DND-41 (cell line): ENCODE measurements around the gene PRF1.

Source experiments
- ATAC-seq: fragments of 200-7000 bp; cut with Tn5 transposase; 3 replicates; pipeline ENCODE4 v1.9.1; 2021; ENCODE audit warnings: low read depth; ENCODE audit not compliant: insufficient read depth
- DNase-seq: peaks from one replicate; pipeline ENCODE4 v3.0.0-alpha.2; 2020
- H2AFZ ChIP-seq: 2 replicates; pipeline ENCODE4 v1.6.0; 2012; ENCODE audit warnings: low read depth, low read length
- H3K27ac ChIP-seq: 2 replicates; pipeline ENCODE4 v1.5.1; 2012; ENCODE audit warnings: low read length, inconsistent platforms
- H3K27me3 ChIP-seq: fragments of 200-600 bp; sonication (generic); 2 replicates; pipeline ENCODE4 v1.6.0; 2012; ENCODE audit warnings: low read length, mild to moderate bottlenecking, inconsistent platforms; ENCODE audit not compliant: insufficient read depth, poor library complexity
- H3K36me3 ChIP-seq: 2 replicates; pipeline ENCODE4 v1.5.1; 2012; ENCODE audit warnings: low read length, inconsistent platforms; ENCODE audit not compliant: insufficient read depth
- H3K4me1 ChIP-seq: 2 replicates; pipeline ENCODE4 v1.5.1; 2012; ENCODE audit warnings: mild to moderate bottlenecking, low read length; ENCODE audit not compliant: insufficient read depth
- H3K4me2 ChIP-seq: 2 replicates; pipeline ENCODE4 v1.6.0; 2012; ENCODE audit warnings: mild to moderate bottlenecking, moderate library complexity, low read length, inconsistent platforms; ENCODE audit not compliant: insufficient read depth
- H3K4me3 ChIP-seq, 2 experiments: fragments of 200-600 bp in 1 of 2; shearing (Covaris generic) in 1 of 2; 2 replicates each; pipeline ENCODE4 v1.5.1; 2012 to 2016; ENCODE audit warnings: inconsistent platforms in 2 of 2, low read length in 2 of 2, mild to moderate bottlenecking in 2 of 2, low read depth in 1 of 2, moderate library complexity in 1 of 2
- H3K79me2 ChIP-seq: 2 replicates; pipeline ENCODE4 v1.6.0; 2012; ENCODE audit warnings: low read length, inconsistent platforms; ENCODE audit not compliant: insufficient read depth
- H3K9ac ChIP-seq: 2 replicates; pipeline ENCODE4 v1.6.0; 2012; ENCODE audit warnings: low read depth, mild to moderate bottlenecking, inconsistent platforms, low read length, moderate library complexity
- H3K9me3 ChIP-seq: 2 replicates; pipeline ENCODE4 v1.5.1; 2012; ENCODE audit warnings: low read length, moderate library complexity, mild to moderate bottlenecking, inconsistent platforms; ENCODE audit not compliant: insufficient read depth, severe bottlenecking
- H4K20me1 ChIP-seq: 2 replicates; pipeline ENCODE4 v1.6.0; 2012; ENCODE audit warnings: low read length; ENCODE audit not compliant: insufficient read depth
- EZH2 ChIP-seq: IDR thresholded peaks from 3 replicates; pipeline ENCODE4 v1.6.1; 2012; ENCODE audit warnings: borderline replicate concordance, low read depth, mild to moderate bottlenecking, moderate library complexity, low read length, inconsistent platforms; ENCODE audit not compliant: severe bottlenecking
- TF ChIP-seq, protein P1 (sequence below): IDR thresholded peaks from 2 replicates; pipeline ENCODE4 v1.5.1; 2012; ENCODE audit warnings: borderline replicate concordance, low read length, moderate library complexity, mild to moderate bottlenecking; ENCODE audit not compliant: poor library complexity, severe bottlenecking; ENCODE audit errors: extremely low read depth

Gene PRF1

DNA sequence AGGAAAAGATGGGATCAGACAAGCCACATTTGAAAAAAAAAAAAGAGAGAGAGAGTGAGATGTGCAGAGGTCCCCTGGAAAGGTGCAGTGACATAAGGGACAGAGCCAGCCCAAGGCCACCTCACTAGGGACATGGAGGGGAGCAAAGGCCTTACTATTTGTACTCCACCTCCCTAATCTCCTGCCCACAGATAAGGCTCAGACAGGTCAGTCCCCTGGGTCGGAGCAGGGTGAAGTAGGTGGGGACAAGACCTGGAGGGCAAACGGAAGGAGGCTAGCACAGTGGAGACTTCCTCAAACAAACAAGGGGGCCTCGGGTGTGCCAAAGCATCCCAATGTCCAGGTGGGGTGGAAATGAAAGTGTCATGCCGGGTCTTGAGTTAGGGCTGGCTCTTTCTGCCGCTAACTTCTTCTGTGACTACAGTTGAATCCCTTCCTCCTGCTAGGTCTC is 7.0 kb downstream of the PRF1 start:
- ATAC-seq = no peak
- Histone ChIP-seq H4K20me1 (no peaks in the 10 kb centered on the region), H3K9me3 (no peaks in the 10 kb centered on the region), H3K79me2 (no peaks in the 10 kb centered on the region), H3K4me3 (no peak overlapping the region), H3K9ac (no peak overlapping the region), H3K27ac (no peak overlapping the region), H3K27me3 (no peaks in the 10 kb centered on the region), H2AFZ (no peak overlapping the region), H3K4me2 (no peak overlapping the region), H3K4me1 (peaks cover 10% of the 10 kb centered on the region), H3K36me3 (no peaks in the 10 kb centered on the region)
- DNase-seq = no peak
- TF ChIP-seq, protein P1, sequence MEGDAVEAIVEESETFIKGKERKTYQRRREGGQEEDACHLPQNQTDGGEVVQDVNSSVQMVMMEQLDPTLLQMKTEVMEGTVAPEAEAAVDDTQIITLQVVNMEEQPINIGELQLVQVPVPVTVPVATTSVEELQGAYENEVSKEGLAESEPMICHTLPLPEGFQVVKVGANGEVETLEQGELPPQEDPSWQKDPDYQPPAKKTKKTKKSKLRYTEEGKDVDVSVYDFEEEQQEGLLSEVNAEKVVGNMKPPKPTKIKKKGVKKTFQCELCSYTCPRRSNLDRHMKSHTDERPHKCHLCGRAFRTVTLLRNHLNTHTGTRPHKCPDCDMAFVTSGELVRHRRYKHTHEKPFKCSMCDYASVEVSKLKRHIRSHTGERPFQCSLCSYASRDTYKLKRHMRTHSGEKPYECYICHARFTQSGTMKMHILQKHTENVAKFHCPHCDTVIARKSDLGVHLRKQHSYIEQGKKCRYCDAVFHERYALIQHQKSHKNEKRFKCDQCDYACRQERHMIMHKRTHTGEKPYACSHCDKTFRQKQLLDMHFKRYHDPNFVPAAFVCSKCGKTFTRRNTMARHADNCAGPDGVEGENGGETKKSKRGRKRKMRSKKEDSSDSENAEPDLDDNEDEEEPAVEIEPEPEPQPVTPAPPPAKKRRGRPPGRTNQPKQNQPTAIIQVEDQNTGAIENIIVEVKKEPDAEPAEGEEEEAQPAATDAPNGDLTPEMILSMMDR = no peak
- no peak for TF ChIP-seq EZH2

DNA sequence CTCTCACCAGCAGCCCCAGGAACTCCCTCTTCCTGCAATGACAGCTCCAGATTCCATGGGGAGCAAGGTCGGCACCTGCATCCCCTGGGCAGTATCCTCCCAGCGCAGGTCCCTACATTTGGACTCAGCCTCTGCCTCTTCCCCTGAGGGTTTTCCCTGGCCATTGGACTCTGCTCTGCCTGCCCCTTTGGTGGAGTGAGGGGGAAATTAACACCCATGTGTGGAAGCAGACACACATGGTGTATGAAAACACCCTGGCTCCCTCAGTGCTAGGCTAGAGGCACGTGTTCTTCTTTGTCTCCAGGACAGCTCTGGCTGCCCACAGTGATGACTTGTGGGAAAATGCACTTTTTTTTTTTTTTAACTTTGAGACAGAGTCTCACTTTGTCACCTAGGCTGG is 8.4 kb downstream of the PRF1 start:
- Histone ChIP-seq H3K27me3 (no peaks in the 10 kb centered on the region), H2AFZ (no peak overlapping the region), H3K79me2 (no peaks in the 10 kb centered on the region), H3K4me2 (no peak overlapping the region), H3K27ac (no peak overlapping the region), H3K9me3 (no peaks in the 10 kb centered on the region), H3K36me3 (no peaks in the 10 kb centered on the region), H4K20me1 (no peaks in the 10 kb centered on the region), H3K4me1 (peaks cover 10% of the 10 kb centered on the region), H3K9ac (no peak overlapping the region), H3K4me3 (no peak overlapping the region)
- ATAC-seq (no peak), DNase-seq (no peak)
- TF ChIP-seq, protein P1 = no peak
- TF ChIP-seq EZH2 = no peak

DNA sequence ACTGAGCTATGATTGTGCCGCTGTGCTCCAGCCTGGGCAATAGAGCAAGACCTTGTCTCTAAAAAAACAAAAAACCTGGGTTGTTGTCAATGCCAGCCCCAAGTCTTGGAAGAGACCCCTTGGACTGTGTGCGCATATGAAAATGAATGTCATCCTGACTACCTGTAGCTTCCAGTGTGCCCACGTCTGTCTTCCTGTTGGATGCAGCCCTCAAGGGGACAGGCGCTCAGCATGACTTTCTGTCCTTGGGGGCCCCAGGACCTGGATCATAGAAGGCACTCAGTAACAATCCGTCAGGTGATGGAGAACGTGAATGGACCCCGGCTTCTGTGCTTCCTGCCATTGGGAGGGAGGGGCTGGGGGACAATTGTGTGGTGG is 9.0 kb downstream of the PRF1 start:
- no peak; the same call in 2 of the 3 replicates for ATAC-seq
- no peak for DNase-seq
- no peaks in the 10 kb centered on the region for H3K36me3 ChIP-seq
- no peak overlapping the region for H3K4me3 ChIP-seq
- peaks cover 10% of the 10 kb centered on the region for H3K4me1 ChIP-seq
- no peak overlapping the region for H2AFZ ChIP-seq
- no peak overlapping the region for H3K4me2 ChIP-seq
- no peaks in the 10 kb centered on the region for H3K9me3 ChIP-seq
- H4K20me1 ChIP-seq = no peaks in the 10 kb centered on the region
- H3K27me3 ChIP-seq = no peaks in the 10 kb centered on the region
- H3K79me2 ChIP-seq = no peaks in the 10 kb centered on the region
- TF ChIP-seq, protein P1 = no peak
- TF ChIP-seq EZH2 = no peak
- H3K27ac ChIP-seq = no peak overlapping the region
- H3K9ac ChIP-seq = no peak overlapping the region
